GM04504 (cell line): Measurements from ENCODE around the gene UBE2QL1.

Source experiments
- DNase-seq: peaks from one replicate; pipeline ENCODE4 v3.0.0-alpha.2; 2012; ENCODE audit warnings: low read depth

Gene UBE2QL1

DNA sequence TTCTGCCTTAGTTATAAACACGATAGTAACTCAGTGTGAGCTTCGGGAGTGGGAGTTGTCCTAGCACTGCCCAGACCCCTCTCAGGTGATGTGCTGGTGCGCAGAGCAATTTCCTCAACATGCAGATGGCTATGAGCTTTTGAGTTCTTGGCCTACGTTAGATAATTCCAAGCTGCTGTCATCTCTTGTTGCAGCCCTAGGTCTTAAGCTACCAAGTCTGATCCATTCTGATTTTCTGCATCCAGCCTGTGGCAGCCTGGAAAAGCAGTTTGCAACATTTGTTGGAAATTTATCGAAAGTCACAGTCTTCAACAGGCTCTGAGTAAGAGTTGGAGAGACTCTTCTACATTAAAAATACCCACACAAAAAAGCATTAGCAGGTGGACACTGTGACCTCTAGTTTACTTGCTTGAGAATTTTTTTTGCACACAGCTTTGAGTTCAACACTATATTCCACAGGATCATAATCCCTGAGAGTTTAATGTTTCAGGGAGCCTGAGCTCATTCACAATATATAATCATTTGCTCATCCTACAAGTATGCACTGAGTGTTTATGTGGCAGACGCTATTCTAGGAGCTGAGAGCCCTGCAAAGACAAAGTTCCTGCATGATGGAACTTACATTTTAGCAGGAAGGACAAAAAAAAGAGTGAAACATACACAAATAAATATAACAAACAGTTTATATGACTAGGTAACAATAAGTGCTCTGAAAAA is 91.6 kb downstream of the UBE2QL1 start:
- peak; percentile 1 for DNase-seq

DNA sequence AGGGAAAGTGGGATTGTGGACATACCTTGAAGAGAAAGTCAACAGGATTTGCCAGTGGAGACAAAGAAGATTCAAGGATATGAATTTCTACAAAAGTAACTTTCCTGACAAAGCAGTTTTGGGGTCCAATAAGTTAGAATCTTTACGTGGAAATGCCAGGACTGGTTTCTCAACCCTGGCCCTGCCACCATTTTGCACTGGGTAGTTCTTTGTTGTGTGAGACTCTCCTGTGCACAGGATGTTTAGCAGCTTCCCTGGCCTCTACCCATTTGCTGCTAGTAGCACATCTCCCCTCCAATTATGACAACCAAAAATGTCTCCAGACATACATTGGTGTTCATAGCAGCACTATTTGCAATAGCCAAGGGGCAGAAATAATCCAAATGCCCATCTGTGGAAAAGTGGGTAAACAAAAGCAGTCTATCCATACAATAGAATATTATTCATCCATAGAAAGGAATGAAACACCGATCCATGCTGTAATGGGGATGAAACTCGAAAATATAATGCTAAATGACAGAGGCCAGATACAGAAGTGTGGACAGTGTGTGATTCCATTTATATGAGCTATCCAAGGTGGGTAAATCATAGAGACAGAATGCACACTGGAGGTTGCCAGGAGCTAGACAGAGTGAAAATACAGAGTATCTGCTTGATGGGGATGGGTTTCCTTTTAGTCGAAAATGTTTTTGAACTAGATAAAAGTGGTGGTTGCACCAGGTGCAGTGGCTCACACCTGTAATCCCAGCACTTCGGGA is 92.8 kb downstream of the UBE2QL1 start:
- no peak for DNase-seq

DNA sequence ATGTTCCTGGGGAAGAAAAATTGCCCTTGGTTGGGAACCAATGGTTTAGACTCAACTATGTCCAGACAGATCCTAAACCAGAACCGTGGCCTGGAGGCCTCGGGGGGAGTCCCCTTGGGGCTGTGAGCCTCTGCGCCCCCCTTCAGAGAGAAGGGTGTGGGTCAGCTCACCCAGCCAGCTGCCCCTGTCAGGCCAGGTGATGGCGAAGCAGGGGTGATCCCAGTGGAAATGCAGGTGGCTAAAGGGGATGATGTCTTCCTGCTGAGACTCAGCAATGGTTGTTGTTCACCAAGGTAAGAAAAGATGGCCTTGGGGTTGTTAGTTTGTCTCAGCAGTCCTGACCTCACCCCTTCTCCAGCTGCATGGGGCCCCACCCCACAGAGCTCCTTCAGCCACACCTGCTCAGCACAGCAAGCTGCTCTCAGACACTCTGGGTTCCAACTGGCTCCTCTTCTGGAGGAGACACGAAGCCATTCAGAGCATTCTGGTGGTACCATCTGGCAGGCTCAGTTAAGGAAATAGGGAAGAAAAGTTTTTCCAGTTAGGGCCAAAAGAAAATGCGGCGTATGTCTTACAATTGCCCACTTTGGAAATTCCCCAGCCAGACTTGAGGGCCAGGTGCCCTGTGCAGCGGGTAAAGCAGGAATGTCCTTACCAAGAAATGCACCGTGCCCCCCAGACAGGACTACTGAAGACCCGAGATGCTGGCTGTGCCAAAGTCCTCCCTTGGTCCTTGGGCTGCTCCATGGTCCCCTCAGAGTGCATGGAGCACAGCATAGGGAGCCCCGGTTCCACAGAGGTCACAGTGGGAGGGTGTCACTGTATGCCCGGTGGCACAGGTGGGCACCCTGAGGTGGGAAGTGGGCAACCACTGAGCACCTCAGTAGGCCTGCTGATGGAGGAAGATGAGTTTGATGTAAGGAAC is 94.0 kb downstream of the UBE2QL1 start:
- no peak for DNase-seq

DNA sequence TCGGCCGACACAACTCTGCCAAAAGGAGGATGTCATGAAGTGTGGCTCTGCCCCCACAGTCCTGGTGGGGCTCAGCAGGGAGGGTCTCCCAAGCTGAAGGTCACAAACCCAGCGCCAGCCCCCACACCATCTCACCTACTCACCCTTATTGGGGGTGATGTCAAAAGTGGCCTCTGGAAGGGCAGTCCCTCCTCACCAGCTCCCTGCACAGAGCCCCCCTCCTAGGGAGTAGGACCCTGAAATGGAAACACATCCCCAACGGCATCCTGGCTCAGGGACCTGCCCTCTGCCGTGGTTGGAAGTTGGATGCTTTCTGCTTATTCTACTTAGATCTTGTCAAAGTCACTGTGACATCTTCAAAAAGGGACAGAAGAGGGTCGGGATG is 94.7 kb downstream of the UBE2QL1 start:
- DNase-seq, result no peak

DNA sequence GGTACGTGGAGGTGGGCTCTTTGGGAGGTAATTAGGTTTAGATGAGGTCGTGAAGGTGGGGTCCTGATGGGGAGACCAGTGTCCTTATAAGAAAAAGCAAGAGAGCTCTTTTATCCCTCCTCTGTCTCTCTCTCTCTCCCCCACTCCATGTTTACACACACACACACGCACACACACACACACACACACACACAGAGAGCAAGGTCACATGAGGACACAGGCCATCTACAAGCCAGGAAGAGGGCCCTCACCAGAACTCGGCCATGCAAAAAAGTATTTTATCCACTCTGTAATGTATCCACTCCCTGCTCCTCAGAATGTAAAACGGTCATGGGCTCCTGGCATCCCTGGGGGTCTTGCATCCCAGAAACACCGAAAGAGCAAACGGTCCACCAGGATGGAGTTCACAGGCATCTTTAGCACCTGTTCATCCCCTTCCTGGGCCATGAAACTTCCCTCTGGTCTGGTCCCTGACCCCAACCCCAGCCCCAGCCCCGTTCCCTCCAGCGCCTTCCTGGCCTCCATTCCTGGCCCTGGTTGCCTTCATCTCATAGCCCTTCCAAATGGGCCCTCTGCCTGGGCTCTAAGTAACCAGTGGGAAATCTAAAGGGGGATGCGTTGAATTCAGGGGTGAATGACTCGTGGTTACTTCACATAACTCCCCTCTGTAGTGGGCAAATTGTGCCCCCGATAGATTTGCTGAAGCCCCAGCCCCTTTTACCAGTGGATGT is 95.3 kb downstream of the UBE2QL1 start:
- DNase-seq, result no peak
